H1 (cell line): ENCODE measurements around the gene ELMO1. TPM values are rescaled to one million over a fixed set of nuclear protein-coding genes. Genes with fewer than 3 reads are reported as not detected.

Experiments
- CHD7 ChIP-seq: fragments of 300-600 bp; sonication (generic); IDR thresholded peaks from 2 replicates; pipeline ENCODE4 v1.7.1; 2012; ENCODE audit warnings: low read length, moderate library complexity, mild to moderate bottlenecking, inconsistent platforms; ENCODE audit not compliant: insufficient replicate concordance
- HDAC6 ChIP-seq: IDR thresholded peaks from one replicate; pipeline ENCODE4 v1.7.1; 2012; ENCODE audit warnings: low read depth, mild to moderate bottlenecking, inconsistent platforms, low read length, moderate library complexity
- JUND ChIP-seq: IDR thresholded peaks from 2 replicates; pipeline ENCODE4 v1.6.1; 2011; ENCODE audit warnings: mild to moderate bottlenecking, improper control_type of control experiment, low read length
- KDM4A ChIP-seq: IDR thresholded peaks from one replicate; pipeline ENCODE4 v1.7.1; 2012; ENCODE audit warnings: low read depth, mild to moderate bottlenecking, moderate library complexity, low read length, inconsistent platforms; ENCODE audit not compliant: severe bottlenecking
- MAX ChIP-seq: IDR thresholded peaks from 2 replicates; pipeline ENCODE4 v1.6.1; 2012; ENCODE audit warnings: inconsistent platforms
- RAD21 ChIP-seq, 2 experiments: IDR thresholded peaks in 1 of 2; conservative IDR thresholded peaks in 1 of 2; 2 replicates each; pipeline ENCODE4 v1.6.1; 2011; ENCODE audit warnings: low read depth in 2 of 2, low read length in 2 of 2, improper control_type of control experiment in 1 of 2, inconsistent platforms in 1 of 2, mild to moderate bottlenecking in 1 of 2, moderate library complexity in 1 of 2
- TCF12 ChIP-seq: IDR thresholded peaks from 2 replicates; pipeline ENCODE4 v1.6.1; 2011; ENCODE audit warnings: low read depth, mild to moderate bottlenecking, low read length
- polyA plus RNA-seq, 7 experiments: library from polyadenylated mRNA; depleted of rRNA in 3 of 7; stranded (reverse) in 5 of 7; unstranded in 2 of 7; fragments of >200 nt in 5 of 7; fragments of 200-250 nt in 2 of 7; gene quantifications; 1 replicate in 5 of 7; 2 replicates in 1 of 7; 4 replicates in 1 of 7; pipeline versions ENCODE4 v1.2.1 to v1.2.3, GENCODE V29; 2011 to 2013; ENCODE audit warnings: missing spikeins in 2 of 7, mixed read lengths in 2 of 7
- total RNA-seq: library from RNA; stranded (reverse); fragmentation: NEBNext Ultra II Directional; extraction: Animal tissue kit (Norgen Biotek cat#: 25700); gene quantifications from 2 replicates; pipeline ENCODE4 v1.2.1, GENCODE V29; 2021

The ELMO1 gene
- total and polyA plus RNA-seq, 2 of the 8 experiments (the other 6 are each of a cell fraction or from before 2014, with no cell fraction given) = 18.4 to 21.0 TPM

GRCh38 chr7:37427276-37427940 lies 21.3 kb downstream of the ELMO1 start (continued):
- TF ChIP-seq CHD7 (no peak), RAD21 (IDR thresholded peaks at IDR 0.05 in 1 of 2, conservative IDR thresholded peaks at IDR 0.05 in 1 of 2; ENCODE audit: low read depth in 2 of 2, low read length in 2 of 2) (no peak), TCF12 (no peak), HDAC6 (no peak), KDM4A (no peak), JUND (no peak), MAX (no peak)
